Aorta (tissue), 5 donors: ENCODE data around the gene OXCT1. TPM values are rescaled to one million over a fixed set of nuclear protein-coding genes. Genes with fewer than 3 reads are reported as not detected.

ENCODE experiments used
- ATAC-seq: fragments of 200-7000 bp; cut with Tn5 transposase; one replicate; pipeline ENCODE4 v1.9.1; 2022; ENCODE audit warnings: moderate library complexity; ENCODE audit not compliant: low FRiP score
- DNase-seq, 2 donors: peaks; one replicate each; pipeline ENCODE4 v3.0.0-alpha.2; 2020
- H3K27ac ChIP-seq, 2 donors: one replicate each; pipeline ENCODE4 v1.5.1; 2013; ENCODE audit warnings: low read length in 2 of 2, mild to moderate bottlenecking in 2 of 2, moderate library complexity in 2 of 2, control low read depth in 1 of 2, inconsistent platforms in 1 of 2, low read depth in 1 of 2
- H3K27me3 ChIP-seq, 2 donors: one replicate each; pipeline ENCODE4 v1.6.1; 2013; ENCODE audit warnings: control low read depth in 1 of 2, low read length in 1 of 2, mild to moderate bottlenecking in 1 of 2, moderate library complexity in 1 of 2; ENCODE audit not compliant: insufficient read depth in 2 of 2, control insufficient read depth in 1 of 2
- H3K36me3 ChIP-seq, 2 donors: one replicate each; pipeline ENCODE4 v1.6.1; 2013; ENCODE audit warnings: control low read depth in 1 of 2, low read length in 1 of 2, mild to moderate bottlenecking in 1 of 2; ENCODE audit not compliant: insufficient read depth in 2 of 2, control insufficient read depth in 1 of 2
- H3K4me1 ChIP-seq, 2 donors: one replicate each; pipeline ENCODE4 v1.6.1; 2013; ENCODE audit warnings: low read length in 2 of 2, control low read depth in 1 of 2, mild to moderate bottlenecking in 1 of 2, moderate library complexity in 1 of 2; ENCODE audit not compliant: insufficient read depth in 2 of 2, control insufficient read depth in 1 of 2
- H3K4me3 ChIP-seq, 2 donors: one replicate each; pipeline ENCODE4 v1.5.1; 2013; ENCODE audit warnings: low read length in 2 of 2, control low read depth in 1 of 2, mild to moderate bottlenecking in 1 of 2
- H3K9me3 ChIP-seq: one replicate; pipeline ENCODE4 v1.6.1; 2013; ENCODE audit warnings: mild to moderate bottlenecking, low read length; ENCODE audit not compliant: control insufficient read depth
- WGBS, 2 donors: extraction: QIAGEN DNeasy Blood & Tissue Kit; methylation state at CpG; one replicate each; pipeline ENCODE4 v1.1.7; 2013; 5-methylcytosine and 5-hydroxymethylcytosine counted together
- intact Hi-C, 2 donors: fragments of 100-400 bp; cut with DNase I; formaldehyde crosslinking; loops; one replicate each; pipeline versions ENCODE4 v1.14.2 to v1.15.0; 2022
- polyA plus RNA-seq, 2 donors: library from polyadenylated mRNA; stranded (reverse); fragments of 200-250 nt; gene quantifications; one replicate each; pipeline ENCODE4 v1.2.3, GENCODE V29; 2013
- total RNA-seq, 2 donors: library from RNA; stranded (reverse); fragmentation: NEBNext Ultra II Directional; extraction: Animal tissue kit (Norgen Biotek cat#: 25700); gene quantifications; one replicate each; pipeline ENCODE4 v1.2.1, GENCODE V29; 2021
- donor health status: healthy with polysubstance abuse.
- donor health status: Bipolar disorder and iron deficiency.
- donor health status: DM: no; HTN: no; CAD: no.
- donor health status: DM: no; HTN: no; CAD: no.
- donor health status: DM: yes; HTN: yes; CAD: no.

Gene OXCT1
- total and polyA plus RNA-seq, 4 donors: 22.5 to 32.1 (median 27.8) TPM

DNA sequence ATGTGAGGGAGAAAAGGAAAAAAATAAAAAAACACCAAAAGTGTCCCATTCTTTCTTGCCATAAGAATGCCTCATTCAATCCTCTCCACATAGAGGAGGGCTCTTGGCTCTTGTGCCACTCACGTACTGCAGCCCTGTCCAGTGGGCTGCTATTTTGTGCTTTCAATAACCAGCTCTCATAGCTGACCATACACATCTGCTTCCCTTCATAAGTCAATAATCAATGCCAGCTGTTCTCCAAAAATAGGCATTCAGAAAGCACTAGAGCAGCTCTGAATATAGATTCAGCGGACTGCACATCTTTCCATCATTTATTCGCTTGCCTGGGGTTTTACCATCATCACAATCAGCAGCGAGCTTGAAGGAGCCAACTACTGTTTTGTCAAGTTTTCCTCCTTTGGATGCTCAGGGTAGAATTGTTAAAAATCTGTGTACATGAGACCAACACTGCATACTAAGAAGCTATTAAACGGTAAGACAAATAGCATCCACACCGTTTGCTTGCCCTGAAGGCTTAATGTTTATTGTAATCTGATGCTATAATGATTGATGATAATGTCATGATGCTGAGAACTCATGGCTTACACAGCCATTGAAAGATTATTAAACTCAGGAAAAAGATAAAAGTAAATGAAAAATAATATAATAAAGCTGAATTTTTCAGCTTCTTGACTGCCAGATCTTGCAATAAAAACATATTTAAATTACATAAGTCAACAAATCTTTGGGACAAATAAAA, 80.0 kb downstream of the OXCT1 start:
- no peak overlapping the region for H3K4me3 ChIP-seq
- H3K4me1 ChIP-seq: peaks cover 7 to 16% of the 10 kb centered on the region in 2 donors
- no peaks in the 10 kb centered on the region for H3K27me3 ChIP-seq
- DNase-seq (no peak), ATAC-seq (no peak)
- 35 to 37% methylated on average over 6 of the region's 6 CpGs for WGBS, 2 donors
- intact Hi-C loops: loop anchor here in 1 of 2 donors (5.0 kb wide), 1 partner anchor 47 kb away; no protein-coding TSS in a partner anchor
- no peaks in the 10 kb centered on the region for H3K36me3 ChIP-seq
- H3K27ac ChIP-seq: peak overlapping the region; percentile 7 to 75
- H3K9me3 ChIP-seq: no peaks in the 10 kb centered on the region

DNA sequence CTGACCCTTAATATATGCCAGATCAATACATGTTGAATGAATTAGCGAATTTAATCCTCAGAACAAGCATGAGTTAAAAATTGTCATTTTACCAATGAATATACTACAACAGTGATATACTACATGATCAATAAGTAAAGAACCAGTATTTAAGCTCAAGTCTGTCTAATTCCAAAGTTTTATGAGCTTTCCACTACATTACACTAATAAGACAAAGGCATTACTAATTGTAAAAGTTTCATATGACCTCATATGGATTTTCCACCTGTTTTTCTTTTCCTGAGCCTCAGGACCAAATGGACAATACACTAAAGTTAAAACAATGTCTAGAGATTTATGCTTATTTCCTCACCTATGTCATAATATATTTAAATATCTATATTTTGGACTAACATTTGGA, 80.8 kb downstream of the OXCT1 start:
- peaks cover 7 to 18% of the 10 kb centered on the region in 2 donors for H3K4me1 ChIP-seq
- no peaks in the 10 kb centered on the region for H3K36me3 ChIP-seq
- H3K4me3 ChIP-seq: no peak overlapping the region
- 47 to 56% methylated on average over 1 of the region's 1 CpG for WGBS, 2 donors
- DNase-seq (no peak), ATAC-seq (no peak)
- intact Hi-C loops: no loop called here
- H3K9me3 ChIP-seq: no peaks in the 10 kb centered on the region
- H3K27me3 ChIP-seq: no peaks in the 10 kb centered on the region
- no peak overlapping the region for H3K27ac ChIP-seq

DNA sequence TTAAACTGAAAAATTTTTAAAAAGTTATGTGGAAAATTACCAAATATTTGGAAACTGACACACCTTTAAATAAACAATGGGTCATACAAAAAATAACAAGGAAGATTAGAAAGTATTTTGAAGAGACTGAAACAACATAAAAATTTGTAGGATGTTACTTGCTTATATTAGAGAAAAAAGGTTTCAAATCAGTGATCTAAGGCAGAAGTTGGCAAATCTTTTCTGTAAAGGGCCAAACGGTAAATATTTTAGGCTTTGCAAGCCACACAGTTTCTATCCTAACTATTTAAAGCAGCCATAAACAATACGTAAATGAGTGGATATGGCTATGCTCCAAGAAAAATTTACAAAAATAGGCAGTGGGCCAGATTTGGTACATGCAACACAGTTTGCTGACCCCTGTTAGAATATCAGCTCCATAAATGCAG, 81.3 kb downstream of the OXCT1 start:
- intact Hi-C loops: no loop called here

DNA sequence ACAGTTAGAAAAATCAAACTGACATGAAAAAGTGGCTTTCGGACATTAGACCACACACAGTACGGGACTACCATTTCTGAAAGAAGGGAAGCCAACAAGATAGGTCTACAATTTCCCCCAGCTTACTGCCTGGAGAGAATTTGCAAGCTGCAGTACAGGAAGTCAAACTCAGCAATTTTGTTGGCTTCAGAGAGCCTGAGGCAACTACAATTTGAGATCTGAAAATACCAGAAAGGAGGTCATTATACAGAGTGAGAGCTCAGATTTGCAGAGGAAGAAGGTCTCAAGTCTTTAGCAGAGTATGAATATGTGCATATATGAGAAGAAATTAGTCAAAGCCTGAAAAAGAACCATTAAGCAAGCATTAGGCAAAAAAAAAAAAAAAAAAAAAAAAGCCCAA, 83.0 kb downstream of the OXCT1 start:
- H3K36me3 ChIP-seq: no peaks in the 10 kb centered on the region
- no peak for DNase-seq
- H3K4me1 ChIP-seq: peaks cover 7 to 16% of the 10 kb centered on the region in 2 donors
- no peak for ATAC-seq
- H3K27me3 ChIP-seq: no peaks in the 10 kb centered on the region
- intact Hi-C loops: no loop called here
- H3K4me3 ChIP-seq: no peak overlapping the region
- 31% methylated on average over 2 of the region's 2 CpGs for WGBS, 2 donors
- no peaks in the 10 kb centered on the region for H3K9me3 ChIP-seq
- peak overlapping the region; percentile 10 to 76 for H3K27ac ChIP-seq

More for the DNA sequence above, 81.3 kb downstream of the OXCT1 start:
- Histone ChIP-seq H3K4me3 (no peak overlapping the region), H3K27ac (peak overlapping the region in 1 of 2 donors; percentile 67), H3K9me3 (no peaks in the 10 kb centered on the region), H3K4me1 (peaks cover 7 to 17% of the 10 kb centered on the region in 2 donors), H3K36me3 (no peaks in the 10 kb centered on the region), H3K27me3 (no peaks in the 10 kb centered on the region)
- 3 to 6% methylated on average over 2 of the region's 2 CpGs for WGBS, 2 donors
- no peak for ATAC-seq
- DNase-seq: no peak

DNA sequence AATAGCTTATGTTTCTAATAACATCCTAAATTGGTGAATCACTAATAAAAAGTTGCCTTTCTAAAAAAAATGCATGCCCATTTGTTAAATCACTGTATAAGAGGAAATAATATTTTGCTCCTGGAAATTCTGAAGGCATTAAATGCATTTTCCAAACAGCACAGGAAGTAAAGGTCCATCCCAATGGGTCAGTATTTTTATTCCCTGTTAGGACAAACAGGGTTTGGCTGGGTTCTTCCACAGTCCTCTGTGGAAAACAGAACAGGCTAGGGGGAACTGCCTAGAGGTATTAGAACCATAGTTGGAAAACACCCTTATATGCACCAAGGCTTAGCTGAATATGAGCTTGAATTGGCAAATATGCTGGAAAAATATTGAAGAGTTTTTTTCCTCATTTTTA, 85.2 kb downstream of the OXCT1 start:
- DNase-seq (no peak), ATAC-seq (no peak)
- H3K4me3 ChIP-seq: no peak overlapping the region
- H3K36me3 ChIP-seq: no peaks in the 10 kb centered on the region
- no peaks in the 10 kb centered on the region for H3K27me3 ChIP-seq
- H3K27ac ChIP-seq: no peak overlapping the region
- intact Hi-C loops: no loop called here
- peaks cover 7 to 13% of the 10 kb centered on the region in 2 donors for H3K4me1 ChIP-seq
- H3K9me3 ChIP-seq: no peaks in the 10 kb centered on the region

DNA sequence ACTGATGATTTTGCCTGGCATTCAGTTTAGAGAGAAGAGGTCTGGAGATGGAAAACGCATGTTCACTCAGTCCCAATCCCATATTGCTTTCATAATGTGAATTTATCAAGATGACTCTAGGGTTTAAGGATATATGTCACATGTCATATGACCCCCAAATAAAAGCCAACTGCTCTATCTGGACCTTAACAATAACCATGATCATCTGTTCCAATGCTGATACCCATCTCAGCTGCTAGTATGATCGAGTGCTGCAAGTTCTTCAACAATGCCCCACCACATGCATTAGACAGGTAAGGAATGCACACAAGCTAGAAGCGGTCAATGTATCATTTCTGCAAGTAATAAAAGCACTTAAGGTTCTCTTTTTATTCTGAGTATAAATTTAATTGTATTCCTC, 91.8 kb downstream of the OXCT1 start:
- Histone ChIP-seq H3K9me3 (no peaks in the 10 kb centered on the region), H3K4me1 (no peaks in the 10 kb centered on the region), H3K4me3 (no peak overlapping the region), H3K36me3 (no peaks in the 10 kb centered on the region), H3K27me3 (no peaks in the 10 kb centered on the region), H3K27ac (no peak overlapping the region)
- intact Hi-C loops: no loop called here
- ATAC-seq: no peak
- WGBS, 2 donors: 96% methylated on average over 3 of the region's 3 CpGs
- DNase-seq: no peak

DNA sequence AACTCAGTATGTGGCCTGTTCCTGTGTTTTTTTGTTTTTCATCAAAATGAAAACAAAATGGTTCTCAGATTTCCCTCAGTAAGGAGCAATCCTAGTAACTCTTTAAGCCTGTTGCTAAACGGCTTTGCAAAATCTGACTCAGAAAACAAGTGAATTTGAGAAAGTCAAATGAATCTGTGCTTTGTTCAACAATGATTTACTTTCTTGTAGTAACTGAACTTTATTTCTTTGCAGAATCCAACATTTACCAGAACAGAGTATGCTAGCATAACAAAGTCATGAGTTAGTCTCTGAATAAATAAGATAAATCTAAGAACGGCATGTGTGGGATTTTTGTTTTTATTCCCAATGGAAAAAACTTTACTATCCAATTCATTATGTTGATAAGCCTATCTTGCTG, 93.8 kb downstream of the OXCT1 start:
- H3K4me1 ChIP-seq: peaks cover 0 to 3% of the 10 kb centered on the region in 2 donors
- intact Hi-C loops: no loop called here
- 6% methylated on average over 2 of the region's 2 CpGs for WGBS, 2 donors
- H3K36me3 ChIP-seq: no peaks in the 10 kb centered on the region
- no peak overlapping the region for H3K27ac ChIP-seq
- H3K4me3 ChIP-seq: peak overlapping the region in 1 of 2 donors; percentile 14
- no peaks in the 10 kb centered on the region for H3K9me3 ChIP-seq
- H3K27me3 ChIP-seq: no peaks in the 10 kb centered on the region
- DNase-seq (no peak), ATAC-seq (no peak)

DNA sequence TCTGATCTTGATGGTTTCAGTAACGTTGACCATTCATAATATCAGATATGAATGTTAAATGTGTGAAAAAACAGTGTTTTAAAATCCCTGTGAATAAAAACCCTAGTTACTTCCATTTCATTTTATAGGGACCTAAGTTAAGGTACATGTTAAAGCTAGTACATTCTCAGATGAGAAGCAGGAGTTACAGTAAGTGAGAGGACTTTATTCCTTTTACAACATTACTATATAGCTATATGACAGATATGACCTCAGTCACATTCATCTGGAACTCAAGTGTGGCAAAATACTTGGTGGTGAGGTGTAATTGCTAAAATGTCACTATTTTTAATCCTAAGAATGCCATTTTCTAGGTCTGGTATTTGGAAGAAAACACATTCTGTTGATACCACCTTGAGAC, 96.4 kb downstream of the OXCT1 start:
- Histone ChIP-seq H3K4me3 (no peak overlapping the region), H3K27ac (no peak overlapping the region), H3K36me3 (no peaks in the 10 kb centered on the region), H3K27me3 (no peaks in the 10 kb centered on the region), H3K4me1 (peaks cover 0 to 3% of the 10 kb centered on the region in 2 donors), H3K9me3 (no peaks in the 10 kb centered on the region)
- 82 to 92% methylated on average over 1 of the region's 1 CpG for WGBS, 2 donors
- ATAC-seq (no peak), DNase-seq (no peak)
- intact Hi-C loops: no loop called here

DNA sequence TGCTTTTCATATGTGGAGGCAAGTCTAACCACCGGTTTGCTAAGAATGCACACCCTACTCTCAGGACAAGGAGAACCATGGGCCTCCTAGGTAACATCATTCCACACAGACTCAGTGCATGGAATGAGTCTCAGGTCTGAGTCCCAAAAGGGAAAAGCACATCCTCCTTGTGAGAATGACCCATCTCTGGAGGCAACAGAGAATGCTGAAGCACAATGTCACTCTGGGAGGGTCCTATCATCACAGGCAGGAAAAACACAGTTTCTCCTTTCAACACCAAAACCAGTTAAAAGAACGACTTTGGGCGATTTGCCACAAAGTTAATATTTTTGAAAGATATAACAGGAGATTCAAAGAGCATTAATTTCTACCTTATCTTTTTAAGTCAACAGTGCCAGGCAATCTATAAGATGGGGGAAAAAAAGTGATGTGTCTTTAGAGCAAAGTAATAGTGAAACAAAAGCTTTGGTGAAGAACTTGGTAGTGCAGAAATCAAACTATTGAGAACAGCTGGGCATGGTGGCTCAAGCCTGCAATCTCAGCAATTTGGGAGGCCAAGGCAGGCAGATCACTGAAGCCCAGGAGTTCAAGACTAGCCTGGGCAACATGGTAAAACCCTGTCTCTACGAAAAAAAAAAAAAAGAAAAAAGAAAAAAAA, 97.3 kb downstream of the OXCT1 start:
- Histone ChIP-seq H3K27ac (no peak overlapping the region), H3K4me1 (peaks cover 0 to 3% of the 10 kb centered on the region in 2 donors), H3K9me3 (no peaks in the 10 kb centered on the region), H3K4me3 (no peak overlapping the region), H3K36me3 (no peaks in the 10 kb centered on the region), H3K27me3 (no peaks in the 10 kb centered on the region)
- WGBS, 2 donors: 42 to 57% methylated on average over 4 of the region's 4 CpGs
- ATAC-seq (no peak), DNase-seq (no peak)
- intact Hi-C loops: no loop called here
